ENCODE results near the gene POU2F2.
A peak's percentile ranks its signal among the peaks of the same experiment; 100 is the strongest.

POU2F2 gene

DNA sequence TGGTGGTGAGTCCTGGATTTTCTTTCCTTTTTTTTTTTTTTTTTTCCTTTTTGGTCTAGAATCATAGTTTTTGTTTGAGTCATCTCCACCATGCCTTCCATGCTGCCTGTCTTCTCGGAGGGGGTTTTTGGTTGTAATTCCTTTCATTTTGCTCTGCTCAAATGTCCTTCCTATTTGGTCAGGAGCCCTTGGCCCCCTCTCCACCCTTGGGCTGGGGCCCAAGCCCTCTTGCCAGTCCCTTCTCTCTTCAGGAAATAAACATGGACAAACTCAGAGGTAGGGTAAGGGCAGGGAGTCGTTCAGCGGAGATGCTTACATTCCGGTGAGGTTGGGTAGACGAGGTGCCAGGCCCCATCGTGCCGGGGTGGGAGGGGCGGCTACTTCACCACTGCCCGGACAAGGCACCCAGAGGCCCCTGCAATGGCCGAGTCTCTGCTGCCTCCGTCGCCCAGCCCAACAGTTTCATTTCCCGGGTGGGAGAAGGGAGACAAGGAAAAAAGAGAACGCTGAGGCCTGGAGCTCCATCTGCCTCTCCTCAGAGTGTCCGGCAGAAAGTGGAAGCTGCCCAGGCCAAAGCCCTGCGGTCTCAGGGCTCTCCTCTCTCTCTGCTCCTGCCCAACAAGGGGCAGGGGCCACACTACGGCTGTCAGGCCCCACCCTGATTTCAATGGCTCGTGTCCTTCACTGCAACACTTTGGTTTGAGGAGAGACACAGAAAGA, 43.6 kb downstream of the POU2F2 start:
- peak; percentile 58 for ATAC-seq
- TF ChIP-seq ZNF70 (CRISPR knock-in tag; IDR thresholded peaks at IDR 0.05) = no peak

DNA sequence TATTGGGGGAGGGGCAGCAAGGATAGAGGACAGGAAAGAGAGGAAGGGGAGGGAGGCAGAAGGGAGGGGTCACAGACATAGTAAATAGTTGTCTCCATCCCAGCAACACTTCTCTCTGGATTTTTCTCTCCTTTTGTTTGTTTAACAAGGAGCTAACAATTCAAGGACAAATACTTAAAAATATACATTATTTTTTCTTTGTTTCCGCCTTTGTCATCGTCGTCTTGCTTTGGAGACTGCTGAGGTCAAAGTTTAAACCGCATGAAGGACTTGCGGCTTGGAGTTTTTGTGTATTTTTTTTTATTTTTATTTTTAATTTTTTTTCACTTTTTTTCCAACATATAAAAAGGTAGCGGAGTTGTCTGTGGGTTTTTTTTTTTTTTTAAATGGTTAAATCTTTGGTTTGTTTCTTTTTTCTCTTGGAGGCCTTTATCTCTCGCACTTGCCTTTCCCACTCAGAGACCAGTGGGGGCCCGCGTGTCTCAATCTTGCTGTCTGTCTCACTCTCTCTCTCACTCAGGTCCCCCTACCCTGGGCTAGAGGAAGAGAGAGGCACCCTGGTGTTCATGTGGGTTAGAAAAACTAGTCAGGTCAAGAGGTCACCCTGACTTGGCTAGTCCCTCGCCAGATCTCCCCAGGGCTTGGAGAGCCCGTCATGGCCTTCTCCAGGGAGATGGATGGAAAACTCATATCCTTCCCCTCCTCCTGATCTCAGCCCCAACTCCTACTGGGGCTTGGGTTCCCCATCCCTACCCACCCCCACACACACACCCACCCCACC, 45.3 kb downstream of the POU2F2 start:
- TF ChIP-seq, protein P1, sequence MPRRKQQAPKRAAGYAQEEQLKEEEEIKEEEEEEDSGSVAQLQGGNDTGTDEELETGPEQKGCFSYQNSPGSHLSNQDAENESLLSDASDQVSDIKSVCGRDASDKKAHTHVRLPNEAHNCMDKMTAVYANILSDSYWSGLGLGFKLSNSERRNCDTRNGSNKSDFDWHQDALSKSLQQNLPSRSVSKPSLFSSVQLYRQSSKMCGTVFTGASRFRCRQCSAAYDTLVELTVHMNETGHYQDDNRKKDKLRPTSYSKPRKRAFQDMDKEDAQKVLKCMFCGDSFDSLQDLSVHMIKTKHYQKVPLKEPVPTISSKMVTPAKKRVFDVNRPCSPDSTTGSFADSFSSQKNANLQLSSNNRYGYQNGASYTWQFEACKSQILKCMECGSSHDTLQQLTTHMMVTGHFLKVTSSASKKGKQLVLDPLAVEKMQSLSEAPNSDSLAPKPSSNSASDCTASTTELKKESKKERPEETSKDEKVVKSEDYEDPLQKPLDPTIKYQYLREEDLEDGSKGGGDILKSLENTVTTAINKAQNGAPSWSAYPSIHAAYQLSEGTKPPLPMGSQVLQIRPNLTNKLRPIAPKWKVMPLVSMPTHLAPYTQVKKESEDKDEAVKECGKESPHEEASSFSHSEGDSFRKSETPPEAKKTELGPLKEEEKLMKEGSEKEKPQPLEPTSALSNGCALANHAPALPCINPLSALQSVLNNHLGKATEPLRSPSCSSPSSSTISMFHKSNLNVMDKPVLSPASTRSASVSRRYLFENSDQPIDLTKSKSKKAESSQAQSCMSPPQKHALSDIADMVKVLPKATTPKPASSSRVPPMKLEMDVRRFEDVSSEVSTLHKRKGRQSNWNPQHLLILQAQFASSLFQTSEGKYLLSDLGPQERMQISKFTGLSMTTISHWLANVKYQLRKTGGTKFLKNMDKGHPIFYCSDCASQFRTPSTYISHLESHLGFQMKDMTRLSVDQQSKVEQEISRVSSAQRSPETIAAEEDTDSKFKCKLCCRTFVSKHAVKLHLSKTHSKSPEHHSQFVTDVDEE (CRISPR knock-in tag; IDR thresholded peaks at IDR 0.05) = no peak
- TF ChIP-seq TCF4 (CRISPR knock-in tag; IDR thresholded peaks at IDR 0.05; ENCODE audit: borderline replicate concordance) = no peak
- TF ChIP-seq, protein P2, sequence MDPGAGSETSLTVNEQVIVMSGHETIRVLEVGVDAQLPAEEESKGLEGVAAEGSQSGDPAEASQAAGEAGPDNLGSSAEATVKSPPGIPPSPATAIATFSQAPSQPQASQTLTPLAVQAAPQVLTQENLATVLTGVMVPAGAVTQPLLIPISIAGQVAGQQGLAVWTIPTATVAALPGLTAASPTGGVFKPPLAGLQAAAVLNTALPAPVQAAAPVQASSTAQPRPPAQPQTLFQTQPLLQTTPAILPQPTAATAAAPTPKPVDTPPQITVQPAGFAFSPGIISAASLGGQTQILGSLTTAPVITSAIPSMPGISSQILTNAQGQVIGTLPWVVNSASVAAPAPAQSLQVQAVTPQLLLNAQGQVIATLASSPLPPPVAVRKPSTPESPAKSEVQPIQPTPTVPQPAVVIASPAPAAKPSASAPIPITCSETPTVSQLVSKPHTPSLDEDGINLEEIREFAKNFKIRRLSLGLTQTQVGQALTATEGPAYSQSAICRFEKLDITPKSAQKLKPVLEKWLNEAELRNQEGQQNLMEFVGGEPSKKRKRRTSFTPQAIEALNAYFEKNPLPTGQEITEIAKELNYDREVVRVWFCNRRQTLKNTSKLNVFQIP (CRISPR knock-in tag; IDR thresholded peaks at IDR 0.05; ENCODE audit: borderline replicate concordance, low read depth) = no peak
- TF ChIP-seq GLIS3 (CRISPR knock-in tag; IDR thresholded peaks at IDR 0.05) = no peak
- TF ChIP-seq CSDC2 (CRISPR knock-in tag; IDR thresholded peaks at IDR 0.05) = no peak
- TF ChIP-seq TOX (CRISPR knock-in tag; IDR thresholded peaks at IDR 0.05; ENCODE audit: borderline replicate concordance) = no peak
- no peak for TF ChIP-seq ZFP30 (CRISPR knock-in tag; IDR thresholded peaks at IDR 0.05)
- no peak for TF ChIP-seq ZNF70 (CRISPR knock-in tag; IDR thresholded peaks at IDR 0.05)
- TF ChIP-seq ZFP3 (CRISPR knock-in tag; IDR thresholded peaks at IDR 0.05) = no peak
- no peak for TF ChIP-seq BACH2 (CRISPR knock-in tag; IDR thresholded peaks at IDR 0.05; ENCODE audit: borderline replicate concordance)
- TF ChIP-seq SNAI2 (CRISPR knock-in tag; IDR thresholded peaks at IDR 0.05) = no peak
- TF ChIP-seq, protein P3, sequence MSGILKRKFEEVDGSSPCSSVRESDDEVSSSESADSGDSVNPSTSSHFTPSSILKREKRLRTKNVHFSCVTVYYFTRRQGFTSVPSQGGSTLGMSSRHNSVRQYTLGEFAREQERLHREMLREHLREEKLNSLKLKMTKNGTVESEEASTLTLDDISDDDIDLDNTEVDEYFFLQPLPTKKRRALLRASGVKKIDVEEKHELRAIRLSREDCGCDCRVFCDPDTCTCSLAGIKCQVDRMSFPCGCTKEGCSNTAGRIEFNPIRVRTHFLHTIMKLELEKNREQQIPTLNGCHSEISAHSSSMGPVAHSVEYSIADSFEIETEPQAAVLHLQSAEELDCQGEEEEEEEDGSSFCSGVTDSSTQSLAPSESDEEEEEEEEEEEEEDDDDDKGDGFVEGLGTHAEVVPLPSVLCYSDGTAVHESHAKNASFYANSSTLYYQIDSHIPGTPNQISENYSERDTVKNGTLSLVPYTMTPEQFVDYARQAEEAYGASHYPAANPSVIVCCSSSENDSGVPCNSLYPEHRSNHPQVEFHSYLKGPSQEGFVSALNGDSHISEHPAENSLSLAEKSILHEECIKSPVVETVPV (CRISPR knock-in tag; IDR thresholded peaks at IDR 0.05) = no peak
- no peak for TF ChIP-seq ISL1 (CRISPR knock-in tag; IDR thresholded peaks at IDR 0.05)
- no peak for TF ChIP-seq RARB (CRISPR knock-in tag; IDR thresholded peaks at IDR 0.05)
- TF ChIP-seq, protein P4, sequence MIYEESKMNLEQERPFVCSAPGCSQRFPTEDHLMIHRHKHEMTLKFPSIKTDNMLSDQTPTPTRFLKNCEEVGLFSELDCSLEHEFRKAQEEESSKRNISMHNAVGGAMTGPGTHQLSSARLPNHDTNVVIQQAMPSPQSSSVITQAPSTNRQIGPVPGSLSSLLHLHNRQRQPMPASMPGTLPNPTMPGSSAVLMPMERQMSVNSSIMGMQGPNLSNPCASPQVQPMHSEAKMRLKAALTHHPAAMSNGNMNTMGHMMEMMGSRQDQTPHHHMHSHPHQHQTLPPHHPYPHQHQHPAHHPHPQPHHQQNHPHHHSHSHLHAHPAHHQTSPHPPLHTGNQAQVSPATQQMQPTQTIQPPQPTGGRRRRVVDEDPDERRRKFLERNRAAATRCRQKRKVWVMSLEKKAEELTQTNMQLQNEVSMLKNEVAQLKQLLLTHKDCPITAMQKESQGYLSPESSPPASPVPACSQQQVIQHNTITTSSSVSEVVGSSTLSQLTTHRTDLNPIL (CRISPR knock-in tag; IDR thresholded peaks at IDR 0.05; ENCODE audit: low read depth) = no peak
- no peak for ATAC-seq

DNA sequence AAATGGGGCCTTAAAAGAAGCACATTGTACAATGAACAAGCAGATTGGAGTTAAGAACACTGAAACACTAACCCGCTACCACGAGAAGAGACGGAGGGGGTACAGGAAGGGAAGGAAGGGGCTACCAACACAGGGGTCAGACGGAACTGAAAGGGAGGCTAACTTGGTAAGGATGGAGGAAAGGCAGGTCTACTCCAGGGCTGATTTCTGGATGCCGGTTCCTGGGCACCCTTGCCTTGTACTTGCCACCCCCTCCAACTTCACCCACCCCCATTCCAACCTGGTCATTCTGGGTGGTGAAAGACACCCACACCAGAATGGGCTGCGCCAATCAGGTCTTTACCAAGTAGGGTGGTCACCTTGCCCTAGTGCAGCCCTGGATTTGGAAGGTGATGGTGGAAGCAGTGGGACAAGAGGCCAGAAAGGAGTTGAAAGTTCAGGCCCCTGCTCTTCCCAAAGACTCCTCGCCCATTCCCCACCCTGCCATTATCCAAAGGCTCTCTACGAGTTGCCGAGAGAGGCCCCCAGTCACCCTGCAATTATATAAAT, 46.0 kb downstream of the POU2F2 start:
- no peak for TF ChIP-seq TCF4 (CRISPR knock-in tag; IDR thresholded peaks at IDR 0.05; ENCODE audit: borderline replicate concordance)
- TF ChIP-seq ARNTL (CRISPR knock-in tag; IDR thresholded peaks at IDR 0.05; ENCODE audit: borderline replicate concordance, low read depth) = no peak
- no peak for TF ChIP-seq ZFP30 (CRISPR knock-in tag; IDR thresholded peaks at IDR 0.05)
- TF ChIP-seq PPARA (CRISPR knock-in tag; IDR thresholded peaks at IDR 0.05; ENCODE audit: borderline replicate concordance) = no peak
- no peak for TF ChIP-seq GLIS3 (CRISPR knock-in tag; IDR thresholded peaks at IDR 0.05)
- no peak for TF ChIP-seq ZFP3 (CRISPR knock-in tag; IDR thresholded peaks at IDR 0.05)
- ATAC-seq = no peak

DNA sequence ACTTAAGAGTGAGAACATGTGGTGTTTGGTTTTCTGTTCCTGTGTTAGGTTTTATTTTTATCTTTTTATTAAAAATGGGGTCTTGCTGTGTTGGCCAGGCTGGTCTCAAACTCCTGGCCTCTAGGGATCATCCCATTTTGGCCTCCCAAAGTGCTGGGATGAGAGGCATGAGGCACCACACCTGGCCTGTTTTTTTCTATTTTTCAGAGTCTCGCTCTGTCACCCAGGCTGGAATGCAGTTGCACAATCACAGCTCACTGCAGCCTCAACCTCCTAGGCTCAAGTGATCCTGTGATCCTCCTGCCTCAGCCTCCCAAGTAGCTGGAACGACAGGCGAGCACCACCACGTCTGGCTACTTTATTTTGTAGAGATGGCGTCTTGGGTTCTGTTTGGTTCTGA, 48.7 kb downstream of the POU2F2 start:
- ATAC-seq = no peak
- TF ChIP-seq ESRRG (CRISPR knock-in tag; IDR thresholded peaks at IDR 0.05) = no peak
